Stimulated activated CD4-positive, alpha-beta T cell treated with anti-CD3 and anti-CD28 coated beads, Interleukin-2, amount 100 ng/mL, for 48 hours (primary cell): ENCODE data around the gene ANKRD60.

ENCODE experiments used
- DNase-seq, 2 donors: peaks; one replicate each; pipeline ENCODE4 v3.0.0-alpha.2; 2020

Gene ANKRD60

GRCh38 chr20:58243653-58244410, 15.4 kb upstream of the ANKRD60 start:
- no peak for DNase-seq

DNA sequence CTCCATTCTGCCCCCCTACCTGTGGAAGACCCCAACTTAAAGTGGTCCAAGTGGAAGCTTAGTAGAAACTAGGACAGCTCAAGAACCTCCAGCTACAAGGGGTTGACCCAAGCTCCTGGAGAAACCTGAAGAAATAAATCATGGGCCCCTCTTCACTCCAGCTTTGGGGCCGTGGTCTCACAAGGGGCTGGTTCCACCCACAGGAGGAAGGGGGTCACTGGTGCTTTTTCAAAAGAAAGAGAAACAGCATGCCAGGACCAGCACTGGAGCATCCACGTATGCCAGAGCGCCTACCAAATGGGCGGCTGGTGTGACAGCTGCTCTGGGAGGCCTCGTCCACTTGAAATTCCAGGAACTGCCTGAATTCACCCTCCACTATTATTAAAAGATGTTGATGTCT, 14.4 kb upstream of the ANKRD60 start:
- no peak for DNase-seq

- DNase-seq: no peak
Observed at GRCh38 chr20:58241766-58242465, 13.5 kb upstream of the ANKRD60 start.

DNA sequence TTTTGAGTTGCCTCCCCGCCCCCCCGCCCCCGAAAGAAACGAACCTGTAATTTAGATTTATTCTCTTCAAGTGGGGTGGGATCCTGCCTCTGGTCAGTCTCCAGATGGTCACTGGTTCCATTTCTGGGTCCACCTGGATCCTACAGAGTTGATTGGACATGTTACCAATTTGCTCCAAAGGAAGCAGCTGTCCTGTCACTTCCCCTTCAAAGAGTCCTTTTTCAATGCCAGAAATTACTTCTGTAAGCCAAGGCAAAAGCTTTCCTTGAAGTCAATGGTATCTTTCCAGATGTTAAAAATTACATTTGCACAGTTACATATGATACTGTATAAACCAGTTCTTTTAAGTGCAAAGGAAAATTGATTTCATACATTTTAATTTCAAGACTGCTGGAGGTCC, 12.0 kb upstream of the ANKRD60 start:
- DNase-seq: no peak

- DNase-seq: no peak
Observed at GRCh38 chr20:58239216-58239615, 10.8 kb upstream of the ANKRD60 start.

- no peak for DNase-seq
Observed at GRCh38 chr20:58238490-58238889, 10.0 kb upstream of the ANKRD60 start.

DNA sequence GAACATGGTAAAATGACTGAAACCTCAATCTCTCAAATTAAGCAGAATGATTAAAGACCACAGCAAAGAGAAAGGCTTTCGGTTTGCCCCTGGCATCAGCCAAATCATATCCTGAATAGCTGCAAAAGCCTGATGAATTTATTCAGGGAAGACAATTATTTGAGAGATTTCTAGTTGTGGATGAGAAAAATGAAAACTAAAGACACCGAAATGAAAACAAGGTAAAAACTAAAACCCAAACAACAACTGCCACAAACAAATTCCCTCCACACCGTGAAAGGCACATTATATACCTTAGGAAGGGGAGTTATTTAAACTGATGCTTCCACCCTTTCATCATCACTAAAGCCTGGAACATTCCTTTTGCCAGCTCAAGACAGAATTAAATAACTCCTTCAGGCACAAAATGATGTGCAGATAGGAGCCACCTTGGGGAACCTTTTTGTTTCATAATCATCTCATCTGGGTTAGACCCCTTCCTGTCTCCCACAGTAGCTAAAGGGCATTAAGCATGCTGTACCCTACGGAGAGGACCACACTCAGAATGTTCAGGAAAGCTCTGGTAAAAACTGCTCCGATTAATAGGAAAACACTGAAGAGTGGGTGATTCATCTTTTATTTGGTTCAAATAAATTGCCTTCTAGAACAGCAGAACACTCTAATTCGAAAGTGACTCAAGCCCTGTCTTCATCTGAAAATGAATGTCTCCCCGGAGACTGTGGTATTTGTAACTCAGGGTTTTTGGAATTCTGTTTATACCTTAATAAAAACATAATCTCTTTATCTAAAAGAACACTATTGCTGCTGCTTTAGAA, 9.1 kb upstream of the ANKRD60 start:
- no peak for DNase-seq

- peak; percentile 92 to 93 for DNase-seq
Observed at GRCh38 chr20:58236612-58237317, 8.3 kb upstream of the ANKRD60 start.

DNA sequence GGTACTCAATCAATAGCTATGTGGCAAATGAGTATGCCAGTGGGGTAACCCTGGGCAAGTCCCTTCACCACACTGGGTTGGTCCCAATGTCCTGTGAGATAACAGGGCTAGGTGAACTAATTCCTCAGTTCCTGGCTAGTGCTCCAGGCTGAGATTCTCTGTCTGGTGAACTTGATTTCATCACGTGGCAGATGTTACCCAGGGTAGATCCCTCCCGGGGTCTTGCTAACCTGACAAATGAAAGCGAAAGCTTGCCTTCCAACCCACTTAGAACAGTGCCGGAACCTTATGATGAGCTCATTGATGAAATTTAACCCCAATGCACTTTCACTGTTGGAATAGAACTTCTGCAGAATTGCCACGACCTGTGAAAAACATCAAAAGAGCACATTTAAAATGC, 6.6 kb upstream of the ANKRD60 start:
- DNase-seq: no peak

GRCh38 chr20:58233881-58234528, 5.6 kb upstream of the ANKRD60 start:
- peak; percentile 51 to 68 for DNase-seq

- no peak for DNase-seq
Observed at GRCh38 chr20:58233393-58233792, 4.9 kb upstream of the ANKRD60 start.

DNA sequence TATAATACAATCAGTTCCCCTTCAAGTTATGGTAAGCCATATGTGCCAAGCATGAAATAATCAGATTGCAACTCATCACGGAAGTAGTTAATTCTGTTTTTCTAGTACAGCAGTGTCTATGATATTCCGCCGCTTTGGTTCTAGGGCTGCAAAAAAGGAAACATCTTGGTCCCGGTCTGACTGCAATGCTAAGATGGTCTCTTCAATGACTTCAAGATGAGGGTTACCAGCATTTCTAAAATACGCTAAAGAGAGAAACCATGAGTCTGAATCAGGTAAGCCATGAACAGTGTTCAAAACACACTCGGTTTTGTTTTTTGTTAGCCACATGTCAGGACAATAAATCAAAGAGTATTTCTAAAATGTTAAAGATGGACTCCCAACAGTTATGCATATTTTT, 3.2 kb upstream of the ANKRD60 start:
- no peak for DNase-seq

GRCh38 chr20:58229198-58229798, 845 bp upstream of the ANKRD60 start:
- no peak for DNase-seq

- DNase-seq: no peak
Observed at GRCh38 chr20:58228103-58228483, 360 bp downstream of the ANKRD60 start.

GRCh38 chr20:58227391-58228102, 906 bp downstream of the ANKRD60 start:
- no peak for DNase-seq

GRCh38 chr20:58225452-58226200, 2.8 kb downstream of the ANKRD60 start:
- no peak for DNase-seq

DNA sequence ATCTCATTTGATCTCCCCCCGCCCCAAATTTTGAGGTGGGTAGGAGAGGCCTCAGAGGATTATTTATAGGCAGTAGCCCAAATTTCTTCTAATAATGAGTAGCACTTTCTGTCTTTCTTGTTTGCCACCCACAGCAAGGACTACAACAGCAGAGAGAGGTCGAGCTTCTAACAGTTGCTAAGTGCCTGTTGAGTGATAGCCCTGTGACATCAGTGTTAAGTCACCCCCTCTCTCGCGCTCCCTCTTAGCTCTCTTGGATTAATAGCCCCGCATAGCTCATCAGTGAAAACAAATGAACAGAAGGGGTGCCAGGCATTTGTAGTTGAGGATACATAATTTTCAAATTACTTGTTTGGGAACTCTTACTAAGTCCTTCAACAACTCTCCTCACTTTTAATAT, 3.5 kb downstream of the ANKRD60 start:
- DNase-seq: no peak

DNA sequence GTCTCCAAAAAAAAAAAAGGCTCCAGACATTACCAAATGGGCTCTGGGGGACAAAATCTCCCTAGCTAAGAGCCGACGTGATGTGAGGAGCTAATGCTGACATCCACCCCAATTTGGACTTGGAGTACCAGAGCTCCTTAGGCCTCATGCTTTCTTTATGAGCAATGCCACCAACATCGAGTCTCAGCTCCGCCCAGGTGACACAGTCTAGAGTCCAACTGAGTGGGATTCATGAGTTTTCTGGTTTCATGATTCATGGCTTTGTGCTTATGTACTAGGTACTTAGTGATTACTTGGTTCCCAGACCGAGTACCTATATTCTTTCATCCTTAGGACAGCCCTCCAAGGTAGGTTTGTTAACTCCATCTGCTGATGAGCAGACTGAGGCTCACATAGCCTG, 4.4 kb downstream of the ANKRD60 start:
- peak in 1 of 2 donors; percentile 29 for DNase-seq

DNA sequence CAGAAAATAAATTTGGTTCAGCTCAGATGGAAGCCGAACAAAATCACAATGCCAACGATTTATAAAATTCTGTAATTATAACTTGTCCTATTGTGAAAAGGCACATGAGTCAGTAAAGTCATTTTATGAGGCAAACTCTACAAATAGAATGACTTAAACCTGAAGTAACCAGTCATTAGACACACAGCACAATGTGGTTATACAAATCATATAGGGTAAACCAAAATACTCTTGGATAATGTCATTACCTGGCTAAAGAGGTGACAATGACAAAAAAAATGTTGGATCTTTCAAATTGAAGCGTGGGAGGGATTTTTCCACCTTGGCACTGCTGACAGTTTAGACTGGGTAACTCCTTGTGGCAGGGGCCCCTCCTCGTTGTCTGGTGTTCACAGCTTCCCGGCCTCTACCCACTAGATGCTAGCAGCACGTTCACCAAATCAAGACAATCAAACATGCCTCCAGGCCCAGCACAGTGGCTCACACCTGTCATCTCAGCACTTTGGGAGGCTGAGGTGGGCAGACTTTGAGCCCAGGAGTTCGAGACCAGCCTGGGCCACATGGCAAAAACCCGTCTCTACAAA, 5.0 kb downstream of the ANKRD60 start:
- no peak for DNase-seq

DNA sequence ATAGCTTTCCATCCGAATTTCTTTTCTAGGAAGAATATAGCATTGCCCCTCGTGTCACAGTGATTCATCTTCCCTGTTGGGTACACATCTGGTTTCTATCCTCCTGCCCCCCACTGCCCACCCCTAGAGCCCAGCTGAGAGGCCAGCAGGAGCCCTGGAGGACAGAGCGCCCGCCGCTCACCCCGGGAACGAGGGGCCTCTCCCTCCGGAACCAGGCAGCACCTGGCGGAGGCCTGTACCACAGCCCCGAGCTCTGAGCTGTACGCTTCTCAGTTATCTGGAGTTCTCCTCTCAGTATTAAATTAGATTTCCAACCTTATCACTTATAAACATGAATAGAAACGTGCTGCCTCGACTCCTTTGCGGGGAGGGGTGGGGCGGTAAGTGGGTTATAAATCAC, 6.0 kb downstream of the ANKRD60 start:
- DNase-seq: no peak
